Measurements from ENCODE around the gene TPP1.

- TF ChIP-seq RAD21 (IDR thresholded peaks at IDR 0.05): no peak
- no peak for TF ChIP-seq YY1 (IDR thresholded peaks at IDR 0.05)
- TF ChIP-seq CTCF (IDR thresholded peaks at IDR 0.05; ENCODE audit: low read depth, low read length, missing input control): no peak
- no peak for TF ChIP-seq TAF1 (conservative IDR thresholded peaks at IDR 0.05)
Measured at GRCh38 chr11:6656936-6657335, 37.7 kb upstream of the TPP1 start.

All from liver (tissue), 3 donors.